ENCODE results near the gene EIF2B2.

Gene EIF2B2

DNA sequence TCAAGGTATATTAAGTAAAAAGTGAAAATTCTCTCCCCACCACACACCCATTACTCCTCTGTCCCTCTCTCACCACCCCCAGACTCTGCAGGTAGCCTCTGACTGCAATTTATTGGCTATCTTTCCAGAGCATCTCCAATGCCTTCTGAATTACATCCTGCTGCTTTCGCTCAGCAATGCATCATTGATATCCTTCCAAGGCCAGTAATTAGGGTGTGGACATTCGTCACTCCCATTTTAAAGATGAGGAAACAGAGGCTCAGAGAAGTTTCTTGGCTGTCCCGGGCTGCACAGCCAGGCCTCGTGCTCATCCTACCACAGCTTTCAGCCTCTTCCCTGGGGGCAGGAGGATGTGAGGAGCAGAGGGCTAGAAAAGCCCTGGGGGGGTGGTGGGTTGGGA is 23.7 kb upstream of the EIF2B2 start:
- H3K4me3 ChIP-seq (ENCODE audit: low read depth, low read length): no peak overlapping the region
- TF ChIP-seq, protein P1, sequence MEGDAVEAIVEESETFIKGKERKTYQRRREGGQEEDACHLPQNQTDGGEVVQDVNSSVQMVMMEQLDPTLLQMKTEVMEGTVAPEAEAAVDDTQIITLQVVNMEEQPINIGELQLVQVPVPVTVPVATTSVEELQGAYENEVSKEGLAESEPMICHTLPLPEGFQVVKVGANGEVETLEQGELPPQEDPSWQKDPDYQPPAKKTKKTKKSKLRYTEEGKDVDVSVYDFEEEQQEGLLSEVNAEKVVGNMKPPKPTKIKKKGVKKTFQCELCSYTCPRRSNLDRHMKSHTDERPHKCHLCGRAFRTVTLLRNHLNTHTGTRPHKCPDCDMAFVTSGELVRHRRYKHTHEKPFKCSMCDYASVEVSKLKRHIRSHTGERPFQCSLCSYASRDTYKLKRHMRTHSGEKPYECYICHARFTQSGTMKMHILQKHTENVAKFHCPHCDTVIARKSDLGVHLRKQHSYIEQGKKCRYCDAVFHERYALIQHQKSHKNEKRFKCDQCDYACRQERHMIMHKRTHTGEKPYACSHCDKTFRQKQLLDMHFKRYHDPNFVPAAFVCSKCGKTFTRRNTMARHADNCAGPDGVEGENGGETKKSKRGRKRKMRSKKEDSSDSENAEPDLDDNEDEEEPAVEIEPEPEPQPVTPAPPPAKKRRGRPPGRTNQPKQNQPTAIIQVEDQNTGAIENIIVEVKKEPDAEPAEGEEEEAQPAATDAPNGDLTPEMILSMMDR (IDR thresholded peaks at IDR 0.05; ENCODE audit: low read depth, low read length): no peak

GRCh38 chr14:74979442-74980397 is 23.0 kb upstream of the EIF2B2 start:
- TF ChIP-seq, protein P1 (IDR thresholded peaks at IDR 0.05; ENCODE audit: low read depth, low read length): no peak
- no peak overlapping the region for H3K4me3 ChIP-seq (ENCODE audit: low read depth, low read length)

DNA sequence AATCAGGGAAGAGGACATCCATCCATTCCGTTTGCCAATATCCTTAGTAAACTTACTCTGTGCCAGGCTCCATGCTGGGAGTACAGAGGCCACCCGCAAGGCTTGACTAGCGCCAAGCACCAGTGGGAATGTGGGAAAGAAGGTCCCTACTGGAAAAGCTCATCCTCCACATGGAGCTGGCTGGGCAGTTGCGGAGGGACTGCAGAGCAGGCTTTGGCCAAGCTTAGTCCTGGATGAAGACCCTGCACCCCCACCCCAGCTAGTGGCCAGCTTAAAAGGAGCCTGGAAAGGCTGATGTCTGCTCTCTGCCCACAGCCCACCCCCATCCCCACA is 22.4 kb upstream of the EIF2B2 start:
- TF ChIP-seq, protein P1 (IDR thresholded peaks at IDR 0.05; ENCODE audit: low read depth, low read length): no peak
- no peak overlapping the region for H3K4me3 ChIP-seq (ENCODE audit: low read depth, low read length)

DNA sequence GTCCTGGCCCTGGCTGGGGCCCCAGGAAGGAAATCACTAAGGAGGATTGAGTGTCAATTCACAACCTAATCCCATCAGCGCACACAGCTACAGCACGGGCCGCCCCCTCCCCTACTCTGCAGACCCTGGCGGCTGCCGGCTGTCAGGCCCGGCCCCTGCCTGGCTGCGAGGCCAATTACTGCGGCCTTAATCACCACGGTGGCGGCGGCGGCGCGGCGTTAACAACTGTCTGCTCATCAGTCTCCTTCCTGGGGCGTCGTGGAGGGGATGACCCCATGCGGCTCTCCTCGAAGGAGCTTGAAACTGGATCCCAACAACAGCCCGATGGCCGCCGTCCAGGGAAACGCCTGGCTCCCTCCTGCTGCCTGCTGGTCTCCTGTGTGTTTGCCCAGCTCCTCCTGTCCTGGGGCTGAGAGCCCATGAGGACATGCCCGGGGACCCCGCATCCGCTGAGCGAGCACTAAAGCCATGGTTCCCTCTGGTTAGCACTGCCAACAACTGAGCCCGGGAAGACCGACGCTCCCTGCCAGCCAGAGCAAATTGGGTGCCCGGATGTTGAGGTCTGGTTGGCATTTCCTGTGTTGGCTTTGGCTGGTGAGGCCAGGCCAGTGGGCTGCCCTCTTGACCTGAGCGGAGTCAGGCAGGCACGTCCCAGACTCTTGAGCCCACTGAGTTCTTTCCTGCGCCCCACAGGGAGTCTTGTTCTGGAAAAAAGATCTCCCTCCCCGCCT is 21.8 kb upstream of the EIF2B2 start:
- H3K4me3 ChIP-seq (ENCODE audit: low read depth, low read length): no peak overlapping the region
- TF ChIP-seq, protein P1 (IDR thresholded peaks at IDR 0.05; ENCODE audit: low read depth, low read length): no peak

GRCh38 chr14:74981462-74981782 is 21.3 kb upstream of the EIF2B2 start:
- no peak overlapping the region for H3K4me3 ChIP-seq (ENCODE audit: low read depth, low read length)
- TF ChIP-seq, protein P1 (IDR thresholded peaks at IDR 0.05; ENCODE audit: low read depth, low read length): no peak

DNA sequence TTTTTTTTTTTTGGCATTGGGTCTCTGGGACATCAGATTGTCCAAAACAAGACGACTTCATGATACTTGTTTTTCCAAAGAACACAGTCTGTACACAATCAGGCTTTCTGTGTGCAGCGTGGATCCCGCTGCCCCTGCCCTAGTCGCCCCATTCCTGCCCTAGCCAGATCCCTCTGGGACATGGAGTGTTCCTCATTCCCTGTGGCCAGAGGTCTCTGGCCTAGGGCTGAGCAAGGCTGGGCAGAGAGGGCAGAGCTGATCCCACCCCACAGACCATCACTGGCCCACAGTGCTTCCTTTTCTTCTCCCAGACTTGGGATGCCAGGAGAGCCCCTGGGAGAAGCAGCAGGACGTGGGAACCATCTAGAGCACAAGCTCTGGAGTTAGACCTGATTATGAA is 20.9 kb upstream of the EIF2B2 start:
- TF ChIP-seq, protein P1 (IDR thresholded peaks at IDR 0.05; ENCODE audit: low read depth, low read length): no peak
- H3K4me3 ChIP-seq (ENCODE audit: low read depth, low read length): no peak overlapping the region

GRCh38 chr14:74982661-74983060 is 20.1 kb upstream of the EIF2B2 start:
- no peak overlapping the region for H3K4me3 ChIP-seq (ENCODE audit: low read depth, low read length)
- TF ChIP-seq, protein P1 (IDR thresholded peaks at IDR 0.05; ENCODE audit: low read depth, low read length): no peak

All from WI38 (cell line).